H9 (cell line): ENCODE results near the gene CCN5. TPM values are rescaled to one million over a fixed set of nuclear protein-coding genes. Genes with fewer than 3 reads are reported as not detected.

Source experiments
- DNase-seq: peaks from one replicate; pipeline ENCODE4 v3.0.0-alpha.2; 2017
- H2AFZ ChIP-seq: one replicate; pipeline ENCODE4 v1.6.1; 2013; ENCODE audit warnings: mild to moderate bottlenecking, low read length, control low read depth, moderate library complexity
- H2AK5ac ChIP-seq: 2 replicates; pipeline ENCODE4 v1.6.1; 2013; ENCODE audit warnings: low read length, control low read depth, mixed read lengths; ENCODE audit not compliant: insufficient read length
- H2BK120ac ChIP-seq: one replicate; pipeline ENCODE4 v1.6.1; 2013; ENCODE audit warnings: low read depth, mild to moderate bottlenecking, low read length, control low read depth, inconsistent platforms; ENCODE audit not compliant: poor library complexity, severe bottlenecking
- H2BK12ac ChIP-seq: 2 replicates; pipeline ENCODE4 v1.6.1; 2013; ENCODE audit warnings: low read length, control low read depth, mixed read lengths, low read depth; ENCODE audit not compliant: insufficient read length
- H2BK15ac ChIP-seq: 2 replicates; pipeline ENCODE4 v1.6.1; 2013; ENCODE audit warnings: low read depth, low read length, control low read depth
- H2BK20ac ChIP-seq: one replicate; pipeline ENCODE4 v1.6.1; 2013; ENCODE audit warnings: low read depth, mild to moderate bottlenecking, low read length, control low read depth, inconsistent platforms; ENCODE audit not compliant: poor library complexity, severe bottlenecking
- H2BK5ac ChIP-seq: 2 replicates; pipeline ENCODE4 v1.6.1; 2013; ENCODE audit warnings: low read length, control low read depth, mixed read lengths; ENCODE audit not compliant: insufficient read length
- H3K14ac ChIP-seq: 2 replicates; pipeline ENCODE4 v1.6.1; 2013; ENCODE audit warnings: low read length, control low read depth; ENCODE audit not compliant: insufficient read depth
- H3K18ac ChIP-seq: 2 replicates; pipeline ENCODE4 v1.6.1; 2013; ENCODE audit warnings: low read depth, mild to moderate bottlenecking, mixed read lengths, low read length, control low read depth; ENCODE audit not compliant: insufficient read length
- H3K23ac ChIP-seq: 2 replicates; pipeline ENCODE4 v1.6.1; 2013; ENCODE audit warnings: low read length, control low read depth, mixed read lengths, low read depth; ENCODE audit not compliant: insufficient read length
- H3K23me2 ChIP-seq: 2 replicates; pipeline ENCODE4 v1.6.1; 2013; ENCODE audit warnings: low read depth, mild to moderate bottlenecking, mixed read lengths, low read length, control low read depth; ENCODE audit not compliant: insufficient read length, poor library complexity, severe bottlenecking
- H3K27ac ChIP-seq: 2 replicates; pipeline ENCODE4 v1.5.1; 2013; ENCODE audit warnings: low read length, control low read depth, mixed read lengths, low read depth; ENCODE audit not compliant: insufficient read length
- H3K27me3 ChIP-seq: 2 replicates; pipeline ENCODE4 v1.6.1; 2013; ENCODE audit warnings: low read length, control low read depth, inconsistent platforms; ENCODE audit not compliant: insufficient read depth
- H3K4ac ChIP-seq: 2 replicates; pipeline ENCODE4 v1.6.1; 2013; ENCODE audit warnings: low read depth, mild to moderate bottlenecking, control low read depth, inconsistent platforms, low read length, moderate library complexity
- H3K4me1 ChIP-seq: 2 replicates; pipeline ENCODE4 v1.6.1; 2013; ENCODE audit warnings: low read length, control low read depth, inconsistent platforms; ENCODE audit not compliant: insufficient read depth
- H3K4me2 ChIP-seq: 2 replicates; pipeline ENCODE4 v1.6.1; 2013; ENCODE audit warnings: low read length, control low read depth, mixed read lengths; ENCODE audit not compliant: insufficient read length, insufficient read depth
- H3K56ac ChIP-seq: 2 replicates; pipeline ENCODE4 v1.6.1; 2013; ENCODE audit warnings: low read depth, mild to moderate bottlenecking, mixed read lengths, low read length, control low read depth; ENCODE audit not compliant: insufficient read length
- H3K79me1 ChIP-seq: 2 replicates; pipeline ENCODE4 v1.6.1; 2013; ENCODE audit warnings: low read depth, mild to moderate bottlenecking, moderate library complexity, low read length, control low read depth, inconsistent platforms; ENCODE audit not compliant: insufficient read depth, poor library complexity, severe bottlenecking
- H3K79me2 ChIP-seq: 2 replicates; pipeline ENCODE4 v1.6.1; 2013; ENCODE audit warnings: low read length, control low read depth, inconsistent platforms; ENCODE audit not compliant: insufficient read depth
- H3K9ac ChIP-seq: 2 replicates; pipeline ENCODE4 v1.6.1; 2013; ENCODE audit warnings: low read length, control low read depth, mixed read lengths; ENCODE audit not compliant: insufficient read length; ENCODE audit errors: extremely low read depth
- H3K9me3 ChIP-seq: one replicate; pipeline ENCODE4 v1.6.1; 2013; ENCODE audit warnings: low read depth, low read length, inconsistent platforms; ENCODE audit not compliant: control insufficient read depth
- H3T11ph ChIP-seq: one replicate; pipeline ENCODE4 v1.6.1; 2013; ENCODE audit warnings: mild to moderate bottlenecking, low read length, control low read depth, inconsistent platforms
- H4K20me1 ChIP-seq: one replicate; pipeline ENCODE4 v1.6.1; 2013; ENCODE audit not compliant: control insufficient read depth, insufficient read length, insufficient read depth
- H4K5ac ChIP-seq: 2 replicates; pipeline ENCODE4 v1.6.1; 2013; ENCODE audit warnings: low read depth, mild to moderate bottlenecking, mixed read lengths, low read length, control low read depth; ENCODE audit not compliant: insufficient read length
- H4K8ac ChIP-seq: replicated peaks from 2 replicates; pipeline ENCODE4 v1.6.1; 2013; ENCODE audit warnings: low read length, control low read depth, mixed read lengths, low read depth; ENCODE audit not compliant: insufficient read length
- H4K91ac ChIP-seq: 2 replicates; pipeline ENCODE4 v1.6.1; 2013; ENCODE audit warnings: low read depth, mild to moderate bottlenecking, moderate library complexity, mixed read lengths, low read length, control low read depth; ENCODE audit not compliant: insufficient read length
- H3K27ac Mint-ChIP-seq, 3 experiments: 2 replicates in 2 of 3; 3 replicates in 1 of 3; pipeline ENCODE4 v1.8.0; 2020 to 2021; ENCODE audit warnings: mixed read lengths in 3 of 3, mild to moderate bottlenecking in 1 of 3, moderate library complexity in 1 of 3
- H3K27me3 Mint-ChIP-seq: 2 replicates; pipeline ENCODE4 v1.8.0; 2021; ENCODE audit warnings: low read depth, mild to moderate bottlenecking, moderate library complexity, mixed read lengths
- H3K36me3 Mint-ChIP-seq, 3 experiments: 2 replicates in 2 of 3; 3 replicates in 1 of 3; pipeline ENCODE4 v1.8.0; 2020 to 2021; ENCODE audit warnings: low read depth in 3 of 3, mixed read lengths in 3 of 3; ENCODE audit not compliant: insufficient read depth in 1 of 3
- H3K4me1 Mint-ChIP-seq, 2 experiments: 2 replicates each; pipeline ENCODE4 v1.8.0; 2020; ENCODE audit warnings: mixed read lengths in 2 of 2
- H3K4me3 Mint-ChIP-seq, 2 experiments: 2 replicates in 1 of 2; 3 replicates in 1 of 2; pipeline ENCODE4 v1.8.0; 2020 to 2021; ENCODE audit warnings: mild to moderate bottlenecking in 2 of 2, mixed read lengths in 2 of 2, moderate library complexity in 1 of 2
- H3K9me3 Mint-ChIP-seq, 2 experiments: 2 replicates in 1 of 2; 3 replicates in 1 of 2; pipeline ENCODE4 v1.8.0; 2020; ENCODE audit warnings: mild to moderate bottlenecking in 2 of 2, mixed read lengths in 2 of 2, moderate library complexity in 1 of 2
- WGBS: extraction: QIAGEN DNeasy Blood & Tissue Kit; methylation state at CpG from one replicate; pipeline ENCODE4 v1.1.7; 2013; ENCODE audit warnings: missing lambda C conversion rate, low lambda C conversion rate, mixed read lengths; ENCODE audit not compliant: insufficient read length; ENCODE audit errors: extremely low coverage; 5-methylcytosine and 5-hydroxymethylcytosine counted together
- total RNA-seq: library from RNA; stranded (reverse); gene quantifications from 2 replicates; pipeline ENCODE4 v1.2.1, GENCODE V29; 2021
- TF ChIP-seq, protein P1 (sequence below): fragments of 200-600 bp; sonication (generic); conservative IDR thresholded peaks from 3 replicates; pipeline ENCODE4 v1.8.0; 2021; ENCODE audit warnings: antibody characterized with exemption, mild to moderate bottlenecking

The CCN5 gene
- total RNA-seq, 1 experiment from 2014 or later = not detected

DNA sequence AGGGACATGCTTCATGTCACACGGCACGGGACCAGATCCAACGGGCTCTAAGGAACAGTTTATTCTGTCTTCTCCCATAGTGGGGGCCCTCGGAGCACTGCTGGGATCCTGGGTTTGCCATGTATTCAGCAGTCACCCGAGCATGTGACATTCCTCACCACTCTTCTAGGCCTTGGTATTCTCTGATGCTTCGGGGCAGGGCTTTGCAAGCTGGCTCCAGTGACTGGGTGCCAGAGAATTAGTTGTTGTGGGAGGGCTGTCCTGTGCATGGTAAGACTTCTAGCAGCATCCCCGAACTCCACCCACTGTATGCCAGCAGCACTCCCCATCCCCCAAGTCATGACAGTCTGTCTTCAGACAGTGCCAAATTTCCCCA, 5.4 kb downstream of the CCN5 start:
- H4K91ac ChIP-seq = no peak overlapping the region
- H3K14ac ChIP-seq = no peak overlapping the region
- no peak overlapping the region for H2AFZ ChIP-seq
- H3K79me1 ChIP-seq = no peaks in the 10 kb centered on the region
- no peak overlapping the region for H4K5ac ChIP-seq
- H3K9me3 ChIP-seq = no peaks in the 10 kb centered on the region
- WGBS = no CpG with 5 or more reads among the region's 7 CpGs
- H3K4me3 Mint-ChIP-seq = no peak overlapping the region
- no peaks in the 10 kb centered on the region for H4K20me1 ChIP-seq
- no peak overlapping the region for H2AK5ac ChIP-seq
- H3K27me3 Mint-ChIP-seq = no peaks in the 10 kb centered on the region
- H3K79me2 ChIP-seq = no peaks in the 10 kb centered on the region
- H3K27ac Mint-ChIP-seq = peak overlapping the region in 1 of 3 experiments; percentile 79; a peak in 1 of 7 replicates
- no peak overlapping the region for H4K8ac ChIP-seq
- no peak overlapping the region for H3K9ac ChIP-seq
- no peak overlapping the region for H2BK20ac ChIP-seq
- H3K56ac ChIP-seq = no peak overlapping the region
- H2BK120ac ChIP-seq = no peak overlapping the region
- no peak overlapping the region for H3K4me2 ChIP-seq
- H3K4me1 Mint-ChIP-seq = peaks cover 3 to 4% of the 10 kb centered on the region in 2 experiments
- no peak overlapping the region for H2BK5ac ChIP-seq
- H3K36me3 Mint-ChIP-seq = no peaks in the 10 kb centered on the region
- H3K9me3 Mint-ChIP-seq = no peaks in the 10 kb centered on the region
- H3K23ac ChIP-seq = no peak overlapping the region
- TF ChIP-seq, protein P1, sequence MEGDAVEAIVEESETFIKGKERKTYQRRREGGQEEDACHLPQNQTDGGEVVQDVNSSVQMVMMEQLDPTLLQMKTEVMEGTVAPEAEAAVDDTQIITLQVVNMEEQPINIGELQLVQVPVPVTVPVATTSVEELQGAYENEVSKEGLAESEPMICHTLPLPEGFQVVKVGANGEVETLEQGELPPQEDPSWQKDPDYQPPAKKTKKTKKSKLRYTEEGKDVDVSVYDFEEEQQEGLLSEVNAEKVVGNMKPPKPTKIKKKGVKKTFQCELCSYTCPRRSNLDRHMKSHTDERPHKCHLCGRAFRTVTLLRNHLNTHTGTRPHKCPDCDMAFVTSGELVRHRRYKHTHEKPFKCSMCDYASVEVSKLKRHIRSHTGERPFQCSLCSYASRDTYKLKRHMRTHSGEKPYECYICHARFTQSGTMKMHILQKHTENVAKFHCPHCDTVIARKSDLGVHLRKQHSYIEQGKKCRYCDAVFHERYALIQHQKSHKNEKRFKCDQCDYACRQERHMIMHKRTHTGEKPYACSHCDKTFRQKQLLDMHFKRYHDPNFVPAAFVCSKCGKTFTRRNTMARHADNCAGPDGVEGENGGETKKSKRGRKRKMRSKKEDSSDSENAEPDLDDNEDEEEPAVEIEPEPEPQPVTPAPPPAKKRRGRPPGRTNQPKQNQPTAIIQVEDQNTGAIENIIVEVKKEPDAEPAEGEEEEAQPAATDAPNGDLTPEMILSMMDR = no peak
- no peak overlapping the region for H3K18ac ChIP-seq
- no peaks in the 10 kb centered on the region for H3K23me2 ChIP-seq
- H3K4ac ChIP-seq = no peak overlapping the region
- H3T11ph ChIP-seq = no peak overlapping the region
- no peaks in the 10 kb centered on the region for H3K27me3 ChIP-seq
- no peak overlapping the region for H2BK12ac ChIP-seq
- no peaks in the 10 kb centered on the region for H3K4me1 ChIP-seq
- no peak overlapping the region for H2BK15ac ChIP-seq
- no peak for DNase-seq
- no peak overlapping the region for H3K27ac ChIP-seq
